H1 (cell line): ENCODE measurements around the gene KCNMA1. TPM values are rescaled to one million over a fixed set of nuclear protein-coding genes. Genes with fewer than 3 reads are reported as not detected.

Experiments used
- CTCF ChIA-PET: fragments of 300-600 bp; sonication (Branson Sonifier 250); formaldehyde crosslinking; loops from one replicate; lab custom pipeline; 2021; ENCODE audit not compliant: partially characterized antibody; lab: Charles Lee
- POLR2A ChIA-PET: fragments of 300-600 bp; sonication (Branson Sonifier 250); formaldehyde crosslinking; loops from one replicate; lab custom pipeline; 2021; ENCODE audit warnings: inconsistent platforms; ENCODE audit not compliant: partially characterized antibody; lab: Charles Lee
- DNase-seq, 2 experiments: peaks; one replicate each; pipeline versions ENCODE4 v3.0.0 to v3.0.0-alpha.2; 2010 to 2022; ENCODE audit warnings: low spot score in 2 of 2, low read depth in 1 of 2, mixed read lengths in 1 of 2
- FAIRE-seq: peaks from 2 replicates; lab custom pipeline; 2011; peaks lifted over from hg19 to GRCh38; lab: Jason Lieb, UNC
- H2AFZ ChIP-seq: 2 replicates; pipeline ENCODE4 v1.8.1; 2012; ENCODE audit warnings: low read length, inconsistent platforms
- H2AK5ac ChIP-seq: 2 replicates; pipeline ENCODE4 v1.6.1; 2013; ENCODE audit warnings: low read depth, low read length
- H2BK120ac ChIP-seq: replicated peaks from 2 replicates; pipeline ENCODE3; 2013; ENCODE audit warnings: low read depth, low read length, inconsistent platforms
- H2BK12ac ChIP-seq: 2 replicates; pipeline ENCODE4 v1.6.1; 2013; ENCODE audit warnings: low read depth, low read length
- H2BK15ac ChIP-seq: 2 replicates; pipeline ENCODE4 v1.6.1; 2013; ENCODE audit warnings: low read length
- H2BK20ac ChIP-seq: 2 replicates; pipeline ENCODE4 v1.6.1; 2013; ENCODE audit warnings: low read length
- H2BK5ac ChIP-seq: 2 replicates; pipeline ENCODE4 v1.6.1; 2013; ENCODE audit warnings: low read depth, low read length
- H3K14ac ChIP-seq: 2 replicates; pipeline ENCODE4 v1.6.1; 2013; ENCODE audit warnings: inconsistent platforms; ENCODE audit not compliant: insufficient read length
- H3K18ac ChIP-seq: 2 replicates; pipeline ENCODE4 v1.6.1; 2013; ENCODE audit warnings: low read length; ENCODE audit errors: extremely low read depth
- H3K23ac ChIP-seq: 2 replicates; pipeline ENCODE4 v1.6.1; 2013; ENCODE audit warnings: inconsistent platforms; ENCODE audit not compliant: insufficient read length
- H3K23me2 ChIP-seq: 2 replicates; pipeline ENCODE4 v1.6.1; 2013; ENCODE audit warnings: low read depth, low read length
- H3K27ac ChIP-seq: 2 replicates; pipeline ENCODE4 v1.6.1; 2011; ENCODE audit warnings: low read depth, low read length, inconsistent platforms
- H3K27me3 ChIP-seq, 4 experiments: replicated peaks in 1 of 4; 1 replicate in 1 of 4; 2 replicates in 3 of 4; pipeline versions ENCODE4 v1.6.1 to v1.8.1; 2011 to 2013; ENCODE audit warnings: low read length in 3 of 4, mild to moderate bottlenecking in 3 of 4, inconsistent platforms in 2 of 4, mixed read lengths in 2 of 4, moderate library complexity in 1 of 4; ENCODE audit not compliant: control insufficient read depth in 3 of 4, insufficient read depth in 3 of 4; ENCODE audit errors: extremely low read depth in 1 of 4
- H3K36me3 ChIP-seq, 4 experiments: 2 replicates each; pipeline versions ENCODE4 v1.6.1 to v1.8.1; 2011 to 2013; ENCODE audit warnings: mild to moderate bottlenecking in 4 of 4, low read length in 3 of 4, moderate library complexity in 2 of 4, control low read depth in 1 of 4, inconsistent platforms in 1 of 4; ENCODE audit not compliant: insufficient read depth in 4 of 4, control insufficient read depth in 2 of 4
- H3K4ac ChIP-seq: replicated peaks from 2 replicates; pipeline ENCODE3; 2013; ENCODE audit warnings: low read length, low read depth, mixed read lengths, inconsistent platforms; ENCODE audit not compliant: insufficient read length
- H3K4me1 ChIP-seq, 4 experiments: replicated peaks in 1 of 4; 1 replicate in 1 of 4; 2 replicates in 3 of 4; pipeline versions ENCODE4 v1.6.1 to v1.8.1; 2011 to 2013; ENCODE audit warnings: low read length in 3 of 4, inconsistent platforms in 2 of 4, mixed read lengths in 1 of 4; ENCODE audit not compliant: insufficient read depth in 4 of 4, control insufficient read depth in 3 of 4
- H3K4me2 ChIP-seq, 2 experiments: 2 replicates each; pipeline versions ENCODE4 v1.6.1 to v1.8.1; 2011 to 2013; ENCODE audit warnings: low read depth in 2 of 2, low read length in 2 of 2, control low read depth in 1 of 2, inconsistent platforms in 1 of 2, mild to moderate bottlenecking in 1 of 2; ENCODE audit not compliant: insufficient read depth in 1 of 2
- H3K4me3 ChIP-seq, 4 experiments: fragments of 200-600, 300-600 bp in 1 of 4; sonication (generic), shearing (Covaris generic), sonication (Bioruptor Twin) in 1 of 4; 2 replicates each; pipeline versions ENCODE4 v1.5.1 to v1.8.1; 2011 to 2016; ENCODE audit warnings: low read length in 4 of 4, low read depth in 3 of 4, control low read depth in 2 of 4, inconsistent platforms in 2 of 4, mild to moderate bottlenecking in 2 of 4, mixed read lengths in 1 of 4, moderate library complexity in 1 of 4; ENCODE audit not compliant: insufficient read depth in 2 of 4; ENCODE audit errors: extremely low read depth in 1 of 4
- H3K56ac ChIP-seq: replicated peaks from 2 replicates; pipeline ENCODE3; 2013; ENCODE audit warnings: low read depth, mild to moderate bottlenecking, mixed read lengths, low read length, inconsistent platforms; ENCODE audit not compliant: insufficient read length
- H3K79me1 ChIP-seq: 2 replicates; pipeline ENCODE4 v1.6.1; 2013; ENCODE audit warnings: low read depth, low read length, control low read depth
- H3K79me2 ChIP-seq, 2 experiments: 2 replicates each; pipeline versions ENCODE4 v1.6.1 to v1.8.1; 2012 to 2013; ENCODE audit warnings: low read length in 2 of 2, mild to moderate bottlenecking in 2 of 2, inconsistent platforms in 1 of 2; ENCODE audit not compliant: insufficient read depth in 2 of 2, control insufficient read depth in 1 of 2
- H3K9ac ChIP-seq, 4 experiments: replicated peaks in 1 of 4; 1 replicate in 1 of 4; 2 replicates in 3 of 4; pipeline versions ENCODE4 v1.6.1 to v1.8.1; 2011 to 2013; ENCODE audit warnings: low read depth in 3 of 4, low read length in 3 of 4, control low read depth in 2 of 4, mild to moderate bottlenecking in 2 of 4, moderate library complexity in 2 of 4, inconsistent platforms in 1 of 4; ENCODE audit errors: extremely low read depth in 1 of 4
- H3K9me3 ChIP-seq, 2 experiments: 2 replicates each; pipeline versions ENCODE4 v1.6.1 to v1.8.1; 2012 to 2013; ENCODE audit warnings: mild to moderate bottlenecking in 2 of 2, moderate library complexity in 2 of 2, control low read depth in 1 of 2, inconsistent platforms in 1 of 2, low read depth in 1 of 2, low read length in 1 of 2, mixed read lengths in 1 of 2; ENCODE audit not compliant: insufficient read depth in 2 of 2
- H4K20me1 ChIP-seq, 2 experiments: replicated peaks in 1 of 2; 2 replicates each; pipeline versions ENCODE3 to v1.8.1; 2011 to 2013; ENCODE audit warnings: inconsistent platforms in 2 of 2, low read length in 2 of 2, mild to moderate bottlenecking in 1 of 2; ENCODE audit not compliant: insufficient read depth in 2 of 2, control insufficient read depth in 1 of 2
- H4K5ac ChIP-seq: 2 replicates; pipeline ENCODE4 v1.6.1; 2013; ENCODE audit warnings: low read length, low read depth, mixed read lengths, inconsistent platforms; ENCODE audit not compliant: insufficient read length
- H4K8ac ChIP-seq: 2 replicates; pipeline ENCODE4 v1.8.0; 2013; ENCODE audit warnings: mild to moderate bottlenecking, moderate library complexity, low read length, inconsistent platforms; ENCODE audit not compliant: insufficient read depth; ENCODE audit errors: extremely low read depth
- H4K91ac ChIP-seq: replicated peaks from 2 replicates; pipeline ENCODE3; 2013; ENCODE audit warnings: low read length, mixed read lengths, inconsistent platforms; ENCODE audit not compliant: insufficient read length
- CREB1 ChIP-seq: IDR thresholded peaks from 2 replicates; pipeline ENCODE4 v1.6.1; 2012; ENCODE audit warnings: inconsistent platforms
- HDAC2 ChIP-seq, 2 experiments: fragments of 300-600 bp in 1 of 2; sonication (generic) in 1 of 2; IDR thresholded peaks; 2 replicates each; pipeline ENCODE4 v1.6.1; 2011 to 2012; ENCODE audit warnings: low read depth in 2 of 2, low read length in 2 of 2, mild to moderate bottlenecking in 2 of 2, moderate library complexity in 2 of 2, borderline replicate concordance in 1 of 2, inconsistent platforms in 1 of 2
- RNF2 ChIP-seq: fragments of 200-900, 300-1000 bp; sonication (generic); IDR thresholded peaks from 2 replicates; pipeline ENCODE4 v1.7.1; 2016; ENCODE audit warnings: borderline replicate concordance, low read depth, mild to moderate bottlenecking, antibody characterized with exemption, low read length; ENCODE audit not compliant: poor library complexity, severe bottlenecking; ENCODE audit errors: missing control alignments
- SIN3A ChIP-seq, 2 experiments: IDR thresholded peaks in 1 of 2; conservative IDR thresholded peaks in 1 of 2; 2 replicates each; pipeline ENCODE4 v1.6.1; 2011 to 2012; ENCODE audit warnings: low read length in 2 of 2, improper control_type of control experiment in 1 of 2, low read depth in 1 of 2, mild to moderate bottlenecking in 1 of 2
- SIRT6 ChIP-seq: IDR thresholded peaks from one replicate; pipeline ENCODE4 v1.7.1; 2012; ENCODE audit warnings: low read length, inconsistent platforms
- TAF7 ChIP-seq: optimal IDR thresholded peaks from 2 replicates; pipeline ENCODE3; 2011; ENCODE audit warnings: low read depth, mild to moderate bottlenecking, inconsistent platforms, low read length, moderate library complexity, borderline replicate concordance
- polyA plus RNA-seq, 7 experiments: library from polyadenylated mRNA; depleted of rRNA in 3 of 7; stranded (reverse) in 5 of 7; unstranded in 2 of 7; fragments of >200 nt in 5 of 7; fragments of 200-250 nt in 2 of 7; gene quantifications; 1 replicate in 5 of 7; 2 replicates in 1 of 7; 4 replicates in 1 of 7; pipeline versions ENCODE4 v1.2.1 to v1.2.3, GENCODE V29; 2011 to 2013; ENCODE audit warnings: missing spikeins in 2 of 7, mixed read lengths in 2 of 7
- total RNA-seq: library from RNA; stranded (reverse); fragmentation: NEBNext Ultra II Directional; extraction: Animal tissue kit (Norgen Biotek cat#: 25700); gene quantifications from 2 replicates; pipeline ENCODE4 v1.2.1, GENCODE V29; 2021

Gene KCNMA1
- total and polyA plus RNA-seq, 2 of the 8 experiments (the other 6 are each of a cell fraction or from before 2014, with no cell fraction given): 10.2 to 11.1 TPM

- DNase-seq (no peak), FAIRE-seq (no peak)
- no peak overlapping the region for H3K23ac ChIP-seq
- no peak overlapping the region for H2BK20ac ChIP-seq
- ChIA-PET POLR2A (no interaction called here), CTCF (interaction anchor here (1.1 kb wide), 1 partner anchor 20 kb away, joined by 3 read pairs; no protein-coding TSS in a partner anchor)
- H3K14ac ChIP-seq: no peak overlapping the region
- H3K4me1 ChIP-seq: no peaks in the 10 kb centered on the region; a peak in 1 of 7 replicates
- no peaks in the 10 kb centered on the region for H3K9me3 ChIP-seq
- no peak overlapping the region for H2AFZ ChIP-seq
- no peak overlapping the region for H4K8ac ChIP-seq
- no peaks in the 10 kb centered on the region for H3K79me1 ChIP-seq
- no peak overlapping the region for H3K4me2 ChIP-seq
- H2BK5ac ChIP-seq: no peak overlapping the region
- H3K56ac ChIP-seq: no peak overlapping the region
- no peak overlapping the region for H4K91ac ChIP-seq
- H2BK15ac ChIP-seq: no peak overlapping the region
- H3K27ac ChIP-seq: no peak overlapping the region
- H4K20me1 ChIP-seq: no peaks in the 10 kb centered on the region
- H3K36me3 ChIP-seq: no peaks in the 10 kb centered on the region
- no peak overlapping the region for H3K18ac ChIP-seq
- H3K23me2 ChIP-seq: no peaks in the 10 kb centered on the region
- H4K5ac ChIP-seq: no peak overlapping the region
- H2BK12ac ChIP-seq: no peak overlapping the region
- no peak overlapping the region for H2BK120ac ChIP-seq
- H3K4ac ChIP-seq: no peak overlapping the region
- no peak overlapping the region for H2AK5ac ChIP-seq
- no peaks in the 10 kb centered on the region for H3K27me3 ChIP-seq
- no peak overlapping the region for H3K9ac ChIP-seq
- H3K79me2 ChIP-seq: no peaks in the 10 kb centered on the region
- H3K4me3 ChIP-seq: no peak overlapping the region
- TF ChIP-seq RNF2: no peak
- no peak for TF ChIP-seq HDAC2 (IDR thresholded peaks at IDR 0.05; ENCODE audit: borderline replicate concordance in 1 of 2, low read depth in 2 of 2, low read length in 2 of 2)
- TF ChIP-seq SIRT6: no peak
- no peak for TF ChIP-seq CREB1
- no peak for TF ChIP-seq TAF7
- TF ChIP-seq SIN3A (conservative IDR thresholded peaks at IDR 0.05 in 1 of 2, IDR thresholded peaks at IDR 0.05 in 1 of 2; ENCODE audit: low read depth in 1 of 2, low read length in 2 of 2): no peak
These were observed 754.8 kb downstream of the KCNMA1 start for GRCh38 chr10:76882796-76883195.
